GM12864 (cell line): ENCODE data around the gene CCIN.

Experiments used
- DNase-seq: peaks from one replicate; pipeline ENCODE4 v3.0.0-alpha.2; 2011; ENCODE audit warnings: low read depth
- H3K4me3 ChIP-seq: 2 replicates; pipeline ENCODE4 v1.5.1; 2011; ENCODE audit warnings: mild to moderate bottlenecking, low read depth, low read length, control low read depth
- TF ChIP-seq, protein P1 (sequence below): IDR thresholded peaks from 2 replicates; pipeline ENCODE4 v1.5.1; 2011; ENCODE audit warnings: low read depth, mild to moderate bottlenecking, moderate library complexity, low read length, control low read depth, inconsistent platforms; ENCODE audit errors: missing control alignments

Gene CCIN

DNA sequence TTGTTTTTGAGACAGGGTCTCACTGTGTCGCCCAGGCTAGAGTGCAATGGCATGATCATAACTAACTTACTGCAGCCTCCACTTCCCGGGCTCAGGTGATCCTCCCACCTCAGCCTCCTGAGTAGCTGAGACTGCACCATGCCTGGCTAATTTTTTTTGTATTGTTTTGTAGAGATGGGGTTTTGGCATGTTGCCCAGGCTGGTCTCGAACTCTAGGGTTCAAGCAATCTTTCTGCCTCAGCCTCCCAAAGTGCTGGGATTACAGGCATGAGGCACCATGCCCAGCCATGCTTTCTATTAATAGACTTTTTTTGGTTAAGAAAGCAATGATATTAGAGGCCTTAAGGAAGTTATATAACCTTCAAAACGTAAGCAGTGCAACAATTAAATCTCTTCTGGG lies 44.8 kb downstream of the CCIN start:
- H3K4me3 ChIP-seq = no peak overlapping the region
- TF ChIP-seq, protein P1, sequence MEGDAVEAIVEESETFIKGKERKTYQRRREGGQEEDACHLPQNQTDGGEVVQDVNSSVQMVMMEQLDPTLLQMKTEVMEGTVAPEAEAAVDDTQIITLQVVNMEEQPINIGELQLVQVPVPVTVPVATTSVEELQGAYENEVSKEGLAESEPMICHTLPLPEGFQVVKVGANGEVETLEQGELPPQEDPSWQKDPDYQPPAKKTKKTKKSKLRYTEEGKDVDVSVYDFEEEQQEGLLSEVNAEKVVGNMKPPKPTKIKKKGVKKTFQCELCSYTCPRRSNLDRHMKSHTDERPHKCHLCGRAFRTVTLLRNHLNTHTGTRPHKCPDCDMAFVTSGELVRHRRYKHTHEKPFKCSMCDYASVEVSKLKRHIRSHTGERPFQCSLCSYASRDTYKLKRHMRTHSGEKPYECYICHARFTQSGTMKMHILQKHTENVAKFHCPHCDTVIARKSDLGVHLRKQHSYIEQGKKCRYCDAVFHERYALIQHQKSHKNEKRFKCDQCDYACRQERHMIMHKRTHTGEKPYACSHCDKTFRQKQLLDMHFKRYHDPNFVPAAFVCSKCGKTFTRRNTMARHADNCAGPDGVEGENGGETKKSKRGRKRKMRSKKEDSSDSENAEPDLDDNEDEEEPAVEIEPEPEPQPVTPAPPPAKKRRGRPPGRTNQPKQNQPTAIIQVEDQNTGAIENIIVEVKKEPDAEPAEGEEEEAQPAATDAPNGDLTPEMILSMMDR = no peak
- DNase-seq = no peak

DNA sequence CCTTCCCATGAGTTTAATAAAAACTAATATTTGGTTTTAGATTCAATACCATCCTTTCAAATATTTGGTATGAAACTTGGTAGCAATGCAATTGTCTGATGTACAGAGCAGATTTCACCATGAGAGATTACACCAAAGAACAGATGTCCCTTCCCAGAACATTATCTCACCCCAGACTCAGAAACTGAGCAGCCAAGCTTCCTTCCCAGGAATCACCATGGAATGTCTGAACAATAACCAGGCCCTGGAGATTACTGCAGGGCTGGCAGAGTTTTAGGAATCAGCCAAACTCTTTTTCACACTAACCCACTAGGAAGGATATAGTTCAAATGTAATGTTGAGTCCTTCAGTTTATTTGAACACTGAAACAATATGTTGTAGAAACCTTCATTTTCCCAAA lies 45.4 kb downstream of the CCIN start:
- no peak overlapping the region for H3K4me3 ChIP-seq
- TF ChIP-seq, protein P1 = no peak
- no peak for DNase-seq

DNA sequence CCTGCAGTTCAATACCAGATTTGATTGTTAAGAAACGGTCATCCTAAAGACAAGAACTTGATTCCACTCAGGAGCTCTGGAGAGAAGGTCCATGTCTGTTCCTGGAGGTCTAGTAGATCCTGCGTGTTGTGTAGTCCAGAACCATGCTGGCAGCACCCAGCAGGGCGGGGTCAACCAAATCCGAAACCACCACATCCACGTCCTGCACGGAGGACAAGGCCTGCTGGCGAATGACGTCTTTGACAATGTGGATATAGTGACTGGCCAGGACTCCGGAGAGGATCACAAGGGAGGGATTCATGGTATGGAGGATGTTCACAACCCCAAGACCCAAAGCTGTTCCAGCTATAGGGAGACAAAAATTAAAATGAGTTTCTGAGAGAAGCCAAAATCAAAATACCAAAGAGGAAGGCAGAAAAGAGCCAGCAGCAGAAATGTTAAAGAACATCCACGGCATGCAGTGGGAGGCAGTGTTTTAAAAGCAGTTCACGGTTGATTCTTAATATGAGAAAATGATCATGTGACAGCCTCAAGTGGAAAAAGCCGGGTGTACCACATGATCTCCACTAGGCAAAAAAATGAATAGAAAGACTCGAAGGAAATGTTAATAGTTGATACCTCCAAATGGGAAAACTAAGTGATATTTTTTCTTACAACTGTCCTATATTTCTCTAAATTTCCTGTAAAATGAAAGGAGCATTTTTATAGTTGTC lies 48.2 kb downstream of the CCIN start:
- DNase-seq = no peak
- no peak overlapping the region for H3K4me3 ChIP-seq
- TF ChIP-seq, protein P1 = no peak

DNA sequence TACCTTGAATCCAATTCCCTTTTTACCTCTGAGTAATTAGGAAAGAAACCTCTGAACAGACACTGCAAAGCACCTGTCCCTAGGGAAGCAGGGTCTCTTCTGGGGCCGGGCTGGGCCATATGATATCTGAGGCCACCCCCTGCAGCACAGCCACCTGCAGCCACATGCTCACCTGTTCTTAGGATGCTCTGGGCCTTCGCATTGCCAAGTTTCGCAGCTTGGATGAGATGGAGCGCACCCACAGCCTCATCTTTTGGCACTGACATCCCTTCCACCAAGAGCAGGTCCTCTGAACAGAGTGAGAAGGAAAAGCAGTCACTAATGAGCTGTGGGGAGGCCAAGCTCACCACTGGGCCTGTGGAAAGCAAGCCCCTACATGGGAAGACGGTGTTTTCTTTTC lies 48.8 kb downstream of the CCIN start:
- TF ChIP-seq, protein P1 = no peak
- H3K4me3 ChIP-seq = no peak overlapping the region
- DNase-seq = no peak

DNA sequence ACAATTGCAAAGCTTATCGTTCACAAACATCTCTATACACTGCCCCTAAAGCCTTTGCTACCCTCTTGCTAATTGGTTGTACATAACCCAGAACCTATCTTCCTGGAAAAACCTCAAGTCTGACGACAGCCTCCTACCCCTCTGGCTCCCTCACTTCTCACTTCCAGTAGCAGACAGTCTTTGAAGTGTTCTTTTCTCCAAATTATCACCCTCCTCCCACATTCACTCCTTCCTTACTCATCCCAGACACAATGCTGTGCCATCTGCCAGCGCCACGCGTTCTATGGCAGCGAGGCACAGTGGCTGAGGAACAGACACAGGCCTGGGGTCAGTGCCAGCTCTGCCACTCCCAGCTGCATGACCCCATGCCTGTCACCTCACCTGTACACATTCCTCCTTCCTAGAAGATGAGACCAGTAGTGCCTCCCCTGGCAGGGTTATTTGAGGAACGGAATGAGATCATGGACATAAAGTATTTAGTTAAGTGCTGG lies 49.3 kb downstream of the CCIN start:
- TF ChIP-seq, protein P1 = no peak
- no peak for DNase-seq
- H3K4me3 ChIP-seq = no peak overlapping the region
